Caco-2 (cell line): ENCODE results near the gene TMEM95. TPM values are rescaled to one million over a fixed set of nuclear protein-coding genes. Genes with fewer than 3 reads are reported as not detected.

ENCODE experiments used
- BruUV-seq: library from RNA; stranded (reverse); fragments of 400-500 nt; replicated peaks from 2 replicates; lab custom pipeline; 2021; lab: Mats Ljungman, UMichigan
- CTCF ChIA-PET: fragments of 300-600 bp; sonication (Branson Sonifier 250); formaldehyde crosslinking; loops from one replicate; lab custom pipeline; 2022; ENCODE audit warnings: antibody characterized with exemption; lab: Charles Lee
- POLR2A ChIA-PET: fragments of 300-600 bp; sonication (Branson Sonifier 250); formaldehyde crosslinking; loops from one replicate; lab custom pipeline; 2022; ENCODE audit warnings: antibody characterized with exemption; lab: Charles Lee
- DNase-seq, 2 experiments: peaks; one replicate each; pipeline versions ENCODE4 v3.0.0 to v3.0.0-alpha.2; 2020 to 2022
- H3K27me3 ChIP-seq: replicated peaks from 2 replicates; pipeline ENCODE4 v1.6.0; 2011; ENCODE audit warnings: low read length; ENCODE audit not compliant: control insufficient read depth, insufficient read depth
- H3K36me3 ChIP-seq: 2 replicates; pipeline ENCODE4 v1.5.1; 2011; ENCODE audit warnings: low read length; ENCODE audit not compliant: control insufficient read depth, insufficient read depth
- H3K4me1 ChIP-seq: fragments of 250-450 bp; sonication (Bioruptor Pico); 2 replicates; pipeline ENCODE4 v1.5.1; 2020; ENCODE audit warnings: mild to moderate bottlenecking
- H3K4me3 ChIP-seq: 2 replicates; pipeline ENCODE4 v1.5.1; 2011; ENCODE audit warnings: low read depth, mild to moderate bottlenecking, control low read depth, low read length
- H3K9me3 ChIP-seq: fragments of 250-450 bp; sonication (Bioruptor Pico); 2 replicates; pipeline ENCODE4 v1.5.1; 2020; ENCODE audit warnings: mild to moderate bottlenecking, moderate library complexity
- H3K27ac Mint-ChIP-seq: one replicate; pipeline ENCODE4 v1.8.0; 2022; ENCODE audit warnings: mixed read lengths; ENCODE audit not compliant: unreplicated experiment
- H3K27me3 Mint-ChIP-seq: one replicate; pipeline ENCODE4 v1.8.0; 2022; ENCODE audit warnings: mixed read lengths; ENCODE audit not compliant: insufficient read depth, unreplicated experiment
- H3K36me3 Mint-ChIP-seq: one replicate; pipeline ENCODE4 v1.8.0; 2022; ENCODE audit warnings: mild to moderate bottlenecking, mixed read lengths; ENCODE audit not compliant: insufficient read depth, unreplicated experiment
- H3K4me1 Mint-ChIP-seq: one replicate; pipeline ENCODE4 v1.8.0; 2022; ENCODE audit warnings: low read depth, mixed read lengths; ENCODE audit not compliant: unreplicated experiment
- H3K4me3 Mint-ChIP-seq: one replicate; pipeline ENCODE4 v1.8.0; 2022; ENCODE audit warnings: mild to moderate bottlenecking, moderate library complexity, mixed read lengths; ENCODE audit not compliant: unreplicated experiment
- H3K9me3 Mint-ChIP-seq: one replicate; pipeline ENCODE4 v1.8.0; 2022; ENCODE audit warnings: mixed read lengths; ENCODE audit not compliant: unreplicated experiment
- CTCF ChIP-seq, 2 experiments: fragments of 200-600 bp in 1 of 2; IDR thresholded peaks; 1 replicate in 1 of 2; 2 replicates in 1 of 2; pipeline versions ENCODE4 v1.5.1 to v1.8.0; 2011 to 2022; ENCODE audit warnings: antibody characterized with exemption in 1 of 2, control low read depth in 1 of 2, inconsistent platforms in 1 of 2, low read depth in 1 of 2, low read length in 1 of 2, mild to moderate bottlenecking in 1 of 2, moderate library complexity in 1 of 2; ENCODE audit not compliant: insufficient read depth in 1 of 2, severe bottlenecking in 1 of 2, unreplicated experiment in 1 of 2
- intact Hi-C: fragments of 100-400 bp; cut with micrococcal nuclease; formaldehyde crosslinking; loops from one replicate; pipeline ENCODE4 v1.10.0; 2022; ENCODE audit not compliant: unreplicated experiment
- total RNA-seq: library from RNA; stranded (reverse); gene quantifications from 2 replicates; pipeline ENCODE4 v1.2.3, GENCODE V29; 2022

The TMEM95 gene
- total RNA-seq, 1 experiment from 2014 or later, result not detected

GRCh38 chr17:7346761-7347614 is 8.0 kb upstream of the TMEM95 start:
- no peak overlapping the region for H3K27ac Mint-ChIP-seq
- no peaks in the 10 kb centered on the region for H3K9me3 ChIP-seq
- no peaks in the 10 kb centered on the region for H3K9me3 Mint-ChIP-seq
- H3K36me3 ChIP-seq, result no peaks in the 10 kb centered on the region
- no peaks in the 10 kb centered on the region for H3K27me3 ChIP-seq
- no peak for TF ChIP-seq CTCF (IDR thresholded peaks at IDR 0.05; ENCODE audit: insufficient read depth in 1 of 2, low read depth in 1 of 2, low read length in 1 of 2, severe bottlenecking in 1 of 2, unreplicated experiment in 1 of 2)
- no peak for DNase-seq
- ChIA-PET CTCF (interaction anchor here (0.6 kb wide), 1 partner anchor 49 kb away, joined by 5 read pairs; no protein-coding TSS in a partner anchor), POLR2A (no interaction called here)
- peaks cover 6% of the 10 kb centered on the region for H3K4me1 Mint-ChIP-seq
- H3K27me3 Mint-ChIP-seq, result no peaks in the 10 kb centered on the region
- H3K4me1 ChIP-seq, result peaks cover 3% of the 10 kb centered on the region; the same call in 1 of the 2 replicates
- no TSS peak for BruUV-seq
- no peak overlapping the region for H3K4me3 Mint-ChIP-seq
- peaks cover 11% of the 10 kb centered on the region for H3K36me3 Mint-ChIP-seq
- H3K4me3 ChIP-seq, result no peak overlapping the region
- intact Hi-C loops, result no loop called here

- Histone ChIP-seq H3K36me3 (no peaks in the 10 kb centered on the region), H3K27me3 (no peaks in the 10 kb centered on the region), H3K9me3 (no peaks in the 10 kb centered on the region), H3K4me3 (no peak overlapping the region), H3K4me1 (peaks cover 3% of the 10 kb centered on the region; the same call in 1 of the 2 replicates)
- ChIA-PET CTCF (interaction anchor here (0.6 kb wide), 1 partner anchor 50 kb away, joined by 5 read pairs; no protein-coding TSS in a partner anchor), POLR2A (interaction anchor here (0.6 kb wide), 1 partner anchor 39 kb away, joined by 5 read pairs; no protein-coding TSS in a partner anchor)
- intact Hi-C loops, result no loop called here
- Mint-ChIP-seq H3K27ac (no peak overlapping the region), H3K4me3 (no peak overlapping the region), H3K4me1 (peaks cover 10% of the 10 kb centered on the region), H3K27me3 (no peaks in the 10 kb centered on the region), H3K36me3 (peaks cover 9% of the 10 kb centered on the region), H3K9me3 (no peaks in the 10 kb centered on the region)
- TF ChIP-seq CTCF (IDR thresholded peaks at IDR 0.05; ENCODE audit: insufficient read depth in 1 of 2, low read depth in 1 of 2, low read length in 1 of 2, severe bottlenecking in 1 of 2, unreplicated experiment in 1 of 2), result no peak
- DNase-seq, result no peak
- no TSS peak for BruUV-seq
Measured at GRCh38 chr17:7347630-7348477, 7.1 kb upstream of the TMEM95 start.
